B cell (primary cell): Measurements from ENCODE around the gene LZTS2. TPM values are rescaled to one million over a fixed set of nuclear protein-coding genes. Genes with fewer than 3 reads are reported as not detected.
A peak's percentile ranks its signal among the peaks of the same experiment; 100 is the strongest.

Experiments
- ATAC-seq: fragments of 200-7000 bp; cut with Tn5 transposase; one replicate; pipeline ENCODE4 v1.10.0; 2021; ENCODE audit warnings: low read depth, mild to moderate bottlenecking, moderate number of reproducible peaks, moderate library complexity
- CTCF ChIA-PET: fragments of 350-600 bp; sonication (Branson Sonifier 250); formaldehyde crosslinking; loops from one replicate; lab custom pipeline; 2021; ENCODE audit warnings: antibody characterized with exemption, inconsistent platforms; lab: Charles Lee
- POLR2A ChIA-PET: fragments of 350-600 bp; sonication (Branson Sonifier 250); formaldehyde crosslinking; loops from one replicate; lab custom pipeline; 2021; ENCODE audit warnings: antibody characterized with exemption; lab: Charles Lee
- DNase-seq: peaks from one replicate; pipeline ENCODE4 v3.0.0; 2013
- H2AFZ ChIP-seq: 2 replicates; pipeline ENCODE4 v1.6.1; 2012; ENCODE audit warnings: mild to moderate bottlenecking, low read depth, low read length; ENCODE audit not compliant: insufficient read depth, poor library complexity, severe bottlenecking
- H3K27ac ChIP-seq, 2 donors: 1 replicate in 1 of 2; 2 replicates in 1 of 2; pipeline ENCODE4 v1.5.1; 2012 to 2013; ENCODE audit warnings: low read length in 2 of 2, mild to moderate bottlenecking in 2 of 2, moderate library complexity in 1 of 2
- H3K27me3 ChIP-seq, 4 experiments: fragments of 200-600 bp in 1 of 4; sonication (generic) in 1 of 4; replicated peaks in 1 of 4; 1 replicate in 2 of 4; 2 replicates in 2 of 4; pipeline versions ENCODE4 v1.6.1 to v1.7.0; 2013 to 2016; ENCODE audit warnings: low read length in 3 of 4, mild to moderate bottlenecking in 2 of 4, mixed read lengths in 1 of 4, moderate library complexity in 1 of 4; ENCODE audit not compliant: insufficient read depth in 4 of 4, control insufficient read depth in 3 of 4; ENCODE audit errors: control extremely low read depth in 1 of 4
- H3K36me3 ChIP-seq, 2 experiments: replicated peaks in 1 of 2; 1 replicate in 1 of 2; 2 replicates in 1 of 2; pipeline versions ENCODE4 v1.6.1 to v1.7.1; 2013; ENCODE audit warnings: low read length in 1 of 2; ENCODE audit not compliant: insufficient read depth in 2 of 2, control insufficient read depth in 1 of 2; ENCODE audit errors: control extremely low read depth in 1 of 2, extremely low read depth in 1 of 2
- H3K4me1 ChIP-seq, 2 donors: fragments of 200-600 bp in 1 of 2; sonication (generic) in 1 of 2; 1 replicate in 1 of 2; 2 replicates in 1 of 2; pipeline versions ENCODE4 v1.5.1 to v1.6.1; 2013 to 2017; ENCODE audit warnings: low read length in 2 of 2; ENCODE audit not compliant: control insufficient read depth in 2 of 2, insufficient read depth in 2 of 2
- H3K4me2 ChIP-seq: replicated peaks from 2 replicates; pipeline ENCODE3; 2012; ENCODE audit warnings: mild to moderate bottlenecking, low read depth, low read length; ENCODE audit not compliant: poor library complexity, severe bottlenecking
- H3K4me3 ChIP-seq, 5 experiments: fragments of 200-600 bp in 1 of 5; sonication (generic) in 1 of 5; 1 replicate in 3 of 5; 2 replicates in 2 of 5; pipeline versions ENCODE4 v1.5.1 to v1.7.0; 2011 to 2016; ENCODE audit warnings: low read length in 4 of 5, mild to moderate bottlenecking in 4 of 5, low read depth in 2 of 5, control low read depth in 1 of 5, moderate library complexity in 1 of 5; ENCODE audit not compliant: insufficient read depth in 1 of 5; ENCODE audit errors: control extremely low read depth in 1 of 5, extremely low read depth in 1 of 5
- H3K79me2 ChIP-seq: fragments of 200-600 bp; sonication (generic); one replicate; pipeline ENCODE4 v1.6.0; 2016; ENCODE audit warnings: low read length; ENCODE audit not compliant: control insufficient read depth, insufficient read depth
- H3K9ac ChIP-seq: fragments of 200-600 bp; sonication (generic); 2 replicates; pipeline ENCODE4 v1.6.1; 2017; ENCODE audit warnings: mild to moderate bottlenecking, low read length, moderate library complexity
- H3K9me3 ChIP-seq, 3 donors: one replicate each; pipeline versions ENCODE4 v1.6.1 to v1.7.1; 2013; ENCODE audit warnings: low read length in 2 of 3; ENCODE audit not compliant: control insufficient read depth in 2 of 3, insufficient read depth in 1 of 3; ENCODE audit errors: control extremely low read depth in 1 of 3
- H4K20me1 ChIP-seq: 2 replicates; pipeline ENCODE4 v1.6.0; 2012; ENCODE audit warnings: mild to moderate bottlenecking, low read length; ENCODE audit not compliant: insufficient read depth, control insufficient read depth, poor library complexity, severe bottlenecking
- H3K27ac Mint-ChIP-seq: one replicate; pipeline ENCODE4 v1.8.0; 2021; ENCODE audit warnings: mixed read lengths
- H3K27me3 Mint-ChIP-seq: one replicate; pipeline ENCODE4 v1.8.0; 2021; ENCODE audit warnings: mixed read lengths
- H3K4me1 Mint-ChIP-seq: one replicate; pipeline ENCODE4 v1.8.0; 2021; ENCODE audit warnings: mixed read lengths
- H3K4me3 Mint-ChIP-seq: one replicate; pipeline ENCODE4 v1.8.0; 2021; ENCODE audit warnings: mixed read lengths
- H3K9me3 Mint-ChIP-seq: one replicate; pipeline ENCODE4 v1.8.0; 2022; ENCODE audit warnings: mixed read lengths; ENCODE audit not compliant: insufficient read depth
- CTCF ChIP-seq: fragments of 200-600 bp; IDR thresholded peaks from one replicate; pipeline ENCODE4 v1.8.0; 2022; ENCODE audit warnings: antibody characterized with exemption, mild to moderate bottlenecking
- EZH2 ChIP-seq: IDR thresholded peaks from 2 replicates; pipeline ENCODE4 v1.6.1; 2012; ENCODE audit warnings: borderline replicate concordance, low read depth, mild to moderate bottlenecking, moderate library complexity, low read length; ENCODE audit not compliant: insufficient read depth, poor library complexity, severe bottlenecking
- WGBS: methylation state at CpG from one replicate; pipeline ENCODE4 v1.1.5; 2013; ENCODE audit warnings: missing lambda C conversion rate; ENCODE audit not compliant: insufficient coverage; 5-methylcytosine and 5-hydroxymethylcytosine counted together
- intact Hi-C: fragments of 100-400 bp; cut with micrococcal nuclease; formaldehyde crosslinking; loops from one replicate; pipeline ENCODE4 v1.10.0; 2022
- polyA plus RNA-seq: library from polyadenylated mRNA; depleted of rRNA; stranded (reverse); fragments of >200 nt; gene quantifications from 2 replicates; pipeline ENCODE4 v1.2.3, GENCODE V29; 2012
- total RNA-seq, 2 donors: library from RNA; stranded (reverse); fragments of 120-200 nt in 1 of 2; gene quantifications; 1 replicate in 1 of 2; 2 replicates in 1 of 2; pipeline versions ENCODE4 v1.2.3 to v1.2.4, GENCODE V29; 2013 to 2022

Gene LZTS2
- total and polyA plus RNA-seq, 2 donors (not counting 1 experiment from before 2014, with no cell fraction given): 23.2 to 36.9 TPM

DNA sequence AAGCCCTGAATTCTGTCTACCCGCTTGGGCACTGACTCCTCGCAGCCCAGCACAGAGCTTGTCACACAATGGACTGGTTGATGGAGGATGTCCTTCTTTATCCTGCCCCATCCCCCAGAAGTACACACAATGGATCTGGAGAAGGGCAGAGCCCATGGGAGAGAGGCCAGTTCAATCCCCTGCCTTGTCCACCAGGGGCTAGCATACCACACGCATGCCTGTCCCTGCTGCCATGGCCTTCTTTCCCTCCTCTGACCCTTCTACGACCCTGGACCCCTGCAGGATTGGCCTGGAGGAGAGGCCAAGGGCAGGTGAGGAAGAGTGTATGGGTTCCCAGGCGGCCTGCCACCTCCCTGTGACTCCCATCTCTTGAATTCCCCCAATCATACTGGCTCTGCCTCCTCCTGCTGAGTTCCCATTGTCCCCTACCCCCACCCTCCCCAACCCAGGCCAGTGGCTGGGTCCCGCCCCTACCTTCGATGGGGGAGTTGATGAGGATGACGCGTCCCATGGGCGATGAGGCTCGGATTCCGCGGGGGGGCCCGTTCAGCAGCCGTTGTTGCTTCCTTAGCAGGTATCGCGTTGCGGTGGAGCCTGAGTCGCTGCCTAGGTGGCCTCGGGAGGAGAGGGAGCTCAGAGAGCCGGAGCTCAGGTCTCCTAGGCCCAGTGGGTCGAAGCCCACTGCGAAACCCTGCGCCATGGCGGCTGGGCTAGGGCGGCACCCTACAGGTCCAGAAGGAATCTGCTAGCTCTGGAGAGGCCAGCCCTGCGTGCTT lies 30.1 kb downstream of the LZTS2 start:
- Histone ChIP-seq H3K4me3 (no peak overlapping the region), H3K36me3 (no peaks in the 10 kb centered on the region), H3K27me3 (peaks cover 0 to 29% (median 13%) of the 10 kb centered on the region in 4 experiments), H3K4me2 (peak overlapping the region; percentile 92), H3K9ac (no peak overlapping the region), H3K9me3 (peaks cover 0 to 2% (median 0%) of the 10 kb centered on the region in 3 donors), H3K79me2 (no peaks in the 10 kb centered on the region), H3K27ac (no peak overlapping the region), H3K4me1 (peaks cover 14 to 26% of the 10 kb centered on the region in 2 donors), H2AFZ (no peak overlapping the region), H4K20me1 (peaks cover 4% of the 10 kb centered on the region)
- peaks cover 15% of the 10 kb centered on the region for H3K27me3 Mint-ChIP-seq
- ChIA-PET CTCF (interaction anchor here (0.6 to 6.4 kb wide), 8 partner anchors 12 to 112 kb away, joined by 3 to 72 read pairs (median 6); no protein-coding TSS in a partner anchor), POLR2A (interaction anchor here (0.6 kb wide), 1 partner anchor 995 kb away, joined by 9 read pairs; no protein-coding TSS in a partner anchor)
- H3K27ac Mint-ChIP-seq: no peak overlapping the region
- WGBS: 73% methylated on average over 21 of the region's 27 CpGs
- peak overlapping the region; percentile 45 for H3K4me3 Mint-ChIP-seq
- TF ChIP-seq CTCF: no peak
- TF ChIP-seq EZH2: no peak
- no peaks in the 10 kb centered on the region for H3K9me3 Mint-ChIP-seq
- H3K4me1 Mint-ChIP-seq: peaks cover 19% of the 10 kb centered on the region
- no peak for ATAC-seq
- no peak for DNase-seq
- intact Hi-C loops: loop anchor here (2.0 kb wide), 1 partner anchor 17 kb away; no protein-coding TSS in a partner anchor
